ENCODE measurements around the gene PANX1. TPM values are rescaled to one million over a fixed set of nuclear protein-coding genes. Genes with fewer than 3 reads are reported as not detected.

Gene PANX1
- total RNA-seq, 1 donor from 2014 or later, result 19.9 TPM

DNA sequence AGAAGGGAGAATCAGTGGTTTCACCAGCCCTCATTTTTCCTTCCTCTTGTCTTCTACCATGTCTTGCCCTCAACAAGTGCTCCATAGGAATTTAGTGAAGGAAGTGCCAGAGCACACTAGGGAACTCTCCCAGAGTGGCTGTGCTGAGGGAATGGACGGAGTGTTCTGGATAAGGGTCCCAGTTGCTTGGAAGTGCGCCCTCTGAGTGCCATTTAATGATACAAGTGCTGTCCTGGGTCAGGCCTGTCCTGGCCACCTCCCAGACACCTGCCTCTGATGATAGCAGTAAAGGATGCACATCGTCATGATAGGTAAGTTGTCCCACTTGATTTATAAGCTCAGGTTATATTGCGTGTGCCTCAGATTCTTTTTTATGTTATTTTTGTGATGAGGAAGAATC, 5.1 kb downstream of the PANX1 start:
- intact Hi-C loops (cut with micrococcal nuclease), result no loop called here
- peak; percentile 38 for DNase-seq

GRCh38 chr11:94134651-94135512, 6.2 kb downstream of the PANX1 start:
- Histone ChIP-seq H3K27ac (replicated peaks) (peak overlapping the region; percentile 96), H3K4me1 (peaks cover 83% of the 10 kb centered on the region), H3K9me3 (replicated peaks) (no peaks in the 10 kb centered on the region), H3K4me3 (peak overlapping the region; percentile 26), H3K36me3 (no peaks in the 10 kb centered on the region), H3K27me3 (ENCODE audit: low read depth) (no peaks in the 10 kb centered on the region)
- DNase-seq, result peak; percentile 73
- intact Hi-C loops (cut with micrococcal nuclease), result no loop called here
- TF ChIP-seq, protein P1, sequence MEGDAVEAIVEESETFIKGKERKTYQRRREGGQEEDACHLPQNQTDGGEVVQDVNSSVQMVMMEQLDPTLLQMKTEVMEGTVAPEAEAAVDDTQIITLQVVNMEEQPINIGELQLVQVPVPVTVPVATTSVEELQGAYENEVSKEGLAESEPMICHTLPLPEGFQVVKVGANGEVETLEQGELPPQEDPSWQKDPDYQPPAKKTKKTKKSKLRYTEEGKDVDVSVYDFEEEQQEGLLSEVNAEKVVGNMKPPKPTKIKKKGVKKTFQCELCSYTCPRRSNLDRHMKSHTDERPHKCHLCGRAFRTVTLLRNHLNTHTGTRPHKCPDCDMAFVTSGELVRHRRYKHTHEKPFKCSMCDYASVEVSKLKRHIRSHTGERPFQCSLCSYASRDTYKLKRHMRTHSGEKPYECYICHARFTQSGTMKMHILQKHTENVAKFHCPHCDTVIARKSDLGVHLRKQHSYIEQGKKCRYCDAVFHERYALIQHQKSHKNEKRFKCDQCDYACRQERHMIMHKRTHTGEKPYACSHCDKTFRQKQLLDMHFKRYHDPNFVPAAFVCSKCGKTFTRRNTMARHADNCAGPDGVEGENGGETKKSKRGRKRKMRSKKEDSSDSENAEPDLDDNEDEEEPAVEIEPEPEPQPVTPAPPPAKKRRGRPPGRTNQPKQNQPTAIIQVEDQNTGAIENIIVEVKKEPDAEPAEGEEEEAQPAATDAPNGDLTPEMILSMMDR (IDR thresholded peaks at IDR 0.05; ENCODE audit: borderline replicate concordance), result no peak

More for the DNA sequence above, 5.1 kb downstream of the PANX1 start:
- TF ChIP-seq, protein P1 (IDR thresholded peaks at IDR 0.05; ENCODE audit: borderline replicate concordance), result no peak
- no peaks in the 10 kb centered on the region for H3K27me3 ChIP-seq (ENCODE audit: low read depth)
- no peaks in the 10 kb centered on the region for H3K9me3 ChIP-seq (replicated peaks)
- H3K36me3 ChIP-seq, result no peaks in the 10 kb centered on the region
- H3K4me3 ChIP-seq, result no peak overlapping the region
- H3K27ac ChIP-seq (replicated peaks), result peak overlapping the region; percentile 96
- peaks cover 85% of the 10 kb centered on the region for H3K4me1 ChIP-seq

GRCh38 chr11:94139416-94139815, 10.8 kb downstream of the PANX1 start:
- intact Hi-C loops (cut with micrococcal nuclease), result no loop called here
- H3K27ac ChIP-seq (replicated peaks), result no peak overlapping the region
- no peaks in the 10 kb centered on the region for H3K9me3 ChIP-seq (replicated peaks)
- TF ChIP-seq, protein P1 (IDR thresholded peaks at IDR 0.05; ENCODE audit: borderline replicate concordance), result no peak
- H3K4me1 ChIP-seq, result peaks cover 78% of the 10 kb centered on the region
- no peak overlapping the region for H3K4me3 ChIP-seq
- no peak for DNase-seq
- no peaks in the 10 kb centered on the region for H3K27me3 ChIP-seq (ENCODE audit: low read depth)
- no peaks in the 10 kb centered on the region for H3K36me3 ChIP-seq

DNA sequence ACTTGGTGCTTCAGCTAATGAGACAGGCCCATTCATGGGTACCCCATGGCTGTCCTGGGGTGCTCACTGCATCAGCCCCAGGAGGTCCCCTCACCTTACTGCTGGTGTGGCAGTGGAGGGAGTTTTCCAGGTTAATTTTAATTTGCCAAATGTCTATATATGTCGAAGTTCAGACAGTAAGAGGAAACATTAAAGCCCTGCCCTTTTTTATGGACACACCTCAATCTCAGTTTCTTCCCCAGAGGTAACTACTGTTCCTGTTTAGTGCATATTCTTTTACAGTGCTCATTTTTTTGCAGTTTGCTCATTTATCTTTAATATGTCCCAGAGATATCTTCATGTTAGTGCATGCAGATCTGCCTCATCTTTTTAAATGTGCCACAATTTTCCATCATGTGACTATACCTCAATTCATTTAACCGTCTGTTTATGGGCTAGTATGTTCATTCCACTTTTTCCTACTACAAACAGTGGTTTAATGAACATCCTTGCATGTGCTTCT, 11.6 kb downstream of the PANX1 start:
- Histone ChIP-seq H3K27me3 (ENCODE audit: low read depth) (no peaks in the 10 kb centered on the region), H3K27ac (replicated peaks) (no peak overlapping the region), H3K4me3 (no peak overlapping the region), H3K4me1 (peaks cover 76% of the 10 kb centered on the region), H3K9me3 (replicated peaks) (no peaks in the 10 kb centered on the region), H3K36me3 (no peaks in the 10 kb centered on the region)
- intact Hi-C loops (cut with micrococcal nuclease), result no loop called here
- DNase-seq, result no peak
- TF ChIP-seq, protein P1 (IDR thresholded peaks at IDR 0.05; ENCODE audit: borderline replicate concordance), result no peak

- H3K36me3 ChIP-seq, result no peaks in the 10 kb centered on the region
- H3K27ac ChIP-seq (replicated peaks), result no peak overlapping the region
- H3K4me1 ChIP-seq, result peaks cover 78% of the 10 kb centered on the region
- DNase-seq, result no peak
- intact Hi-C loops (cut with micrococcal nuclease), result no loop called here
- no peaks in the 10 kb centered on the region for H3K27me3 ChIP-seq (ENCODE audit: low read depth)
- no peaks in the 10 kb centered on the region for H3K9me3 ChIP-seq (replicated peaks)
- TF ChIP-seq, protein P1 (IDR thresholded peaks at IDR 0.05; ENCODE audit: borderline replicate concordance), result no peak
- no peak overlapping the region for H3K4me3 ChIP-seq
Observed at GRCh38 chr11:94141511-94142307, 13.1 kb downstream of the PANX1 start.

All from left ventricle myocardium inferior (tissue), 1 donor.